Spleen (tissue), 11 donors: ENCODE measurements around the gene IMPA2. TPM values are rescaled to one million over a fixed set of nuclear protein-coding genes. Genes with fewer than 3 reads are reported as not detected.
"Not testable (repeated sequence)": the region's sequence is repeated elsewhere in the genome, so short reads cannot be mapped to it uniquely, and the experiment has no call there.

ENCODE experiments used
- DNase-seq: peaks from one replicate; pipeline ENCODE4 v3.0.0-alpha.2; 2020
- H3K27ac ChIP-seq, 8 donors: fragments of 200-600 bp; sonication (generic) in 7 of 8; 1 replicate in 4 of 8; 2 replicates in 4 of 8; pipeline versions ENCODE4 v1.5.0 to v1.8.0; 2016 to 2021; ENCODE audit warnings: inconsistent platforms in 4 of 8, mild to moderate bottlenecking in 4 of 8, moderate library complexity in 1 of 8
- H3K27me3 ChIP-seq, 7 donors: fragments of 200-600 bp; sonication (generic) in 6 of 7; replicated peaks in 1 of 7; 1 replicate in 4 of 7; 2 replicates in 3 of 7; pipeline versions ENCODE4 v1.5.0 to v1.8.0; 2016 to 2021; ENCODE audit warnings: inconsistent platforms in 3 of 7, mild to moderate bottlenecking in 1 of 7
- H3K36me3 ChIP-seq, 6 donors: fragments of 200-600 bp; sonication (generic) in 5 of 6; 1 replicate in 4 of 6; 2 replicates in 2 of 6; pipeline versions ENCODE4 v1.5.0 to v1.8.0; 2016 to 2021; ENCODE audit warnings: inconsistent platforms in 2 of 6
- H3K4me1 ChIP-seq, 6 donors: fragments of 200-600 bp; sonication (generic) in 5 of 6; 1 replicate in 3 of 6; 2 replicates in 3 of 6; pipeline versions ENCODE4 v1.5.0 to v1.8.0; 2016 to 2021; ENCODE audit warnings: inconsistent platforms in 3 of 6
- H3K4me3 ChIP-seq, 8 donors: fragments of 200-600 bp; sonication (generic) in 7 of 8; 1 replicate in 4 of 8; 2 replicates in 4 of 8; pipeline versions ENCODE4 v1.5.0 to v1.8.0; 2016 to 2021; ENCODE audit warnings: inconsistent platforms in 4 of 8, mild to moderate bottlenecking in 4 of 8, moderate library complexity in 2 of 8
- H3K9me3 ChIP-seq, 8 donors: fragments of 200-600 bp; sonication (generic) in 7 of 8; 1 replicate in 4 of 8; 2 replicates in 4 of 8; pipeline versions ENCODE4 v1.5.0 to v1.8.0; 2016 to 2021; ENCODE audit warnings: inconsistent platforms in 4 of 8
- POLR2A ChIP-seq, 3 donors: fragments of 450-650 bp; IDR thresholded peaks; one replicate each; pipeline ENCODE4 v1.5.1; 2017; ENCODE audit warnings: antibody characterized with exemption in 3 of 3, mild to moderate bottlenecking in 1 of 3
- POLR2AphosphoS5 ChIP-seq, 3 donors: sonication (generic); formaldehyde crosslinking; IDR thresholded peaks; one replicate each; pipeline ENCODE4 v1.5.1; 2017; ENCODE audit warnings: antibody characterized with exemption in 3 of 3
- WGBS, 5 donors: extraction: QIAGEN DNeasy Blood & Tissue Kit in 3 of 5; methylation state at CpG; one replicate each; pipeline versions ENCODE4 v1.1.5 to v1.1.7; 2013 to 2018; 5-methylcytosine and 5-hydroxymethylcytosine counted together
- intact Hi-C: fragments of 100-400 bp; cut with DNase I; formaldehyde crosslinking; loops from one replicate; pipeline ENCODE4 v1.15.0; 2023; ENCODE audit warnings: low total_unique reads
- polyA plus RNA-seq, 3 donors: library from polyadenylated mRNA; stranded (reverse); fragments of 200-250 nt; gene quantifications; one replicate each; pipeline ENCODE4 v1.2.1, GENCODE V29; 2013
- total RNA-seq, 7 donors: library from RNA; depleted of rRNA in 3 of 7; stranded (reverse); fragments of >200 nt in 3 of 7; fragmentation: NEBNext Ultra II Directional in 4 of 7; extraction: Animal tissue kit (Norgen Biotek cat#: 25700) in 4 of 7; gene quantifications; one replicate each; pipeline versions ENCODE4 v1.1.0 to v1.2.1, GENCODE V29; 2016 to 2021
- TF ChIP-seq, protein P1 (sequence below), 11 experiments: fragments of 200-600 bp in 7 of 11; fragments of 450-650 bp in 4 of 11; sonication (generic) in 4 of 11; IDR thresholded peaks in 8 of 11; conservative IDR thresholded peaks in 3 of 11; 1 replicate in 7 of 11; 2 replicates in 4 of 11; pipeline versions ENCODE4 v1.4.0 to v1.8.0; 2016 to 2021; ENCODE audit warnings: antibody characterized with exemption in 11 of 11, inconsistent platforms in 4 of 11, mild to moderate bottlenecking in 1 of 11
- donor health status: healthy with polysubstance abuse.
- donor health status: DM: no; HTN: no; CAD: no; lungs with moderate emphysema.
- donor health status: DM: no; HTN: no; CAD: no.
- donor health status: Bipolar disorder and iron deficiency.
- donor health status: healthy.
- donor health status: DM: no; HTN: no; CAD: no.
- donor health status: DM: yes; HTN: yes; CAD: no.

Gene IMPA2
- total and polyA plus RNA-seq, 10 donors, result 11.1 to 60.7 (median 32.9) TPM

DNA sequence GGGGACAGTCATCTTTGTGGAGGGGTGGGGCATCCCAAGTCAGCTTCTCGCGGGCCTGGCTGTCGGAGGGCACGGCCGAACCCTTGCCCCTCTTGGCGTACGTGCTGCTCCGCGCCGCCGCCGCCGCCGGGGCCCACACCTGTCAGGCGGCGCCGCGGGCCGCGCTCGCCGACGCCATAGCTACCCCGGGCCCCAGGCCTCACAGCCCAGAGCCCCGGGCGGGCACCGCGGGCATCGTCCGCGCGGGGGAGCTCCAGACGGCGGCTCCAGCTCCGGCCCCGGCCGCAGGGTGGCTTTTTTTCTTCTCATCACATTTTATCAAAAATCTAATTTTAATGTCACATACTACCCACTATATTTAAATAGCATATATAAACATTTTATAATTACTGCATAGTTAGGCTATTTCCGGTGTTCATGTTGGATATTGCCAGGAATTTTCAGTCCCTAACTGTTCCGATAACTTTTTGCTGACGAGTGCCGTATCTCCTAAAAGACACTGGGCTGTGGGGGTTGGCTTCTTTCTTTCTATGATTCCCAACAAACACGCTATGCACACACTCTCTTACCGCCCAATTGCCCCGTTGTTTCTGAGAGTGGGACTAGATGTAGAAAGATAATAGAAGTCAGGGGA, 87.1 kb downstream of the IMPA2 start:
- TF ChIP-seq, protein P1, sequence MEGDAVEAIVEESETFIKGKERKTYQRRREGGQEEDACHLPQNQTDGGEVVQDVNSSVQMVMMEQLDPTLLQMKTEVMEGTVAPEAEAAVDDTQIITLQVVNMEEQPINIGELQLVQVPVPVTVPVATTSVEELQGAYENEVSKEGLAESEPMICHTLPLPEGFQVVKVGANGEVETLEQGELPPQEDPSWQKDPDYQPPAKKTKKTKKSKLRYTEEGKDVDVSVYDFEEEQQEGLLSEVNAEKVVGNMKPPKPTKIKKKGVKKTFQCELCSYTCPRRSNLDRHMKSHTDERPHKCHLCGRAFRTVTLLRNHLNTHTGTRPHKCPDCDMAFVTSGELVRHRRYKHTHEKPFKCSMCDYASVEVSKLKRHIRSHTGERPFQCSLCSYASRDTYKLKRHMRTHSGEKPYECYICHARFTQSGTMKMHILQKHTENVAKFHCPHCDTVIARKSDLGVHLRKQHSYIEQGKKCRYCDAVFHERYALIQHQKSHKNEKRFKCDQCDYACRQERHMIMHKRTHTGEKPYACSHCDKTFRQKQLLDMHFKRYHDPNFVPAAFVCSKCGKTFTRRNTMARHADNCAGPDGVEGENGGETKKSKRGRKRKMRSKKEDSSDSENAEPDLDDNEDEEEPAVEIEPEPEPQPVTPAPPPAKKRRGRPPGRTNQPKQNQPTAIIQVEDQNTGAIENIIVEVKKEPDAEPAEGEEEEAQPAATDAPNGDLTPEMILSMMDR (IDR thresholded peaks at IDR 0.05 in 8 of 11, conservative IDR thresholded peaks at IDR 0.05 in 3 of 11), result peak in 1 of 11 experiments; percentile 18
- intact Hi-C loops, H3K36me3 ChIP-seq, H3K27ac ChIP-seq, H3K4me1 ChIP-seq, H3K9me3 ChIP-seq, H3K27me3 ChIP-seq, DNase-seq, H3K4me3 ChIP-seq: not testable (repeated sequence)
- WGBS, 5 donors, result 71 to 93% (median 83%) methylated on average over 38 to 44 of the region's 44 CpGs

GRCh38 chr18:12068950-12069320, 87.6 kb downstream of the IMPA2 start:
- Histone ChIP-seq H3K27ac (no peak overlapping the region), H3K4me1 (no peaks in the 10 kb centered on the region), H3K9me3 (no peaks in the 10 kb centered on the region), H3K27me3 (peaks cover 0 to 6% (median 0%) of the 10 kb centered on the region in 7 donors), H3K36me3 (no peaks in the 10 kb centered on the region), H3K4me3 (no peak overlapping the region)
- intact Hi-C loops, result no loop called here
- TF ChIP-seq POLR2A (IDR thresholded peaks at IDR 0.05) (no peak), POLR2AphosphoS5 (IDR thresholded peaks at IDR 0.05) (no peak)
- TF ChIP-seq, protein P1 (IDR thresholded peaks at IDR 0.05 in 8 of 11, conservative IDR thresholded peaks at IDR 0.05 in 3 of 11), result no peak
- no peak for DNase-seq
- WGBS, 5 donors, result 82 to 86% (median 85%) methylated on average over 3 of the region's 3 CpGs

DNA sequence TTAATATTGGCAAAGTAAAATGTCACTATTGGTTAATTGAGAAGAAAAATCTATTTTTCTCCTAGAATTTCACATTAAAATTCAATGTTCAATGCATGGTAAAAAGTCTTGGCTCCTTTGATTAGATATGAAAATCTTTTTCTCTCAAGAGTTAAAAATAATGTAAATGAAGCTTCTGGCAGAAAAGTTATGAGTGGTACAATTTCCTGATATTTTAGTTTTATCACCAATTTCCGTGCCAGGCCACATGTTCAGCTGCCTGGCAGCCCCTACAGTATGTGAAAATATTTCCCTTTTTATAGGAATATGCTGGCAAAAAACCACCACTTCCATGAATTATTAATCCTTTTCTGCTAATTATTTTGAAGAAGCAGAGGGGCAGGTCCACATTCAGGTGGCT, 89.8 kb downstream of the IMPA2 start:
- H3K9me3 ChIP-seq, H3K27me3 ChIP-seq, H3K4me1 ChIP-seq, H3K27ac ChIP-seq, intact Hi-C loops, H3K4me3 ChIP-seq, DNase-seq, H3K36me3 ChIP-seq: not testable (repeated sequence)
- 41 to 69% (median 48%) methylated on average over 1 of the region's 1 CpG for WGBS, 5 donors

DNA sequence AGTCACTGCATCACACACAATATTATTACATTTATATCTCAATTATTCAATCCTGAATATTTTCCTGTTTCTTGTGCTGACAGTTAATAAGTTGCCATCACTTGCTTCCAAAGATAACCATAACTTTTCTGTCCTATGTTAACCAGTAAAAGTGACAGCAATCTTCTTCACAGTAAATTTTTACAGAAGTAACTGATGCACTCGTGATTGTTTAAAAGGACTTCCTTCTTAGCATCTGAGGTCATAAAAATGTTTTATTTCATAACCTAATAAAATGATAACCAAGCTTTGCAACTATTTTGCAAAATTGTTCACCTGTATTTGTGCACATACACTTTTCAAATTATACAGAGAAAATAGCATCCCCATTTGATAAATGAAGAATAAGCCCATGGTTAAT, 91.7 kb downstream of the IMPA2 start:
- no peak overlapping the region for H3K27ac ChIP-seq
- H3K27me3 ChIP-seq, result no peaks in the 10 kb centered on the region
- TF ChIP-seq, protein P1 (IDR thresholded peaks at IDR 0.05 in 8 of 11, conservative IDR thresholded peaks at IDR 0.05 in 3 of 11), result no peak
- no peak overlapping the region for H3K4me3 ChIP-seq
- 29 to 51% (median 46%) methylated on average over 1 of the region's 1 CpG for WGBS, 5 donors
- intact Hi-C loops, result no loop called here
- H3K36me3 ChIP-seq, result no peaks in the 10 kb centered on the region
- no peaks in the 10 kb centered on the region for H3K9me3 ChIP-seq
- no peaks in the 10 kb centered on the region for H3K4me1 ChIP-seq
- DNase-seq, result no peak

DNA sequence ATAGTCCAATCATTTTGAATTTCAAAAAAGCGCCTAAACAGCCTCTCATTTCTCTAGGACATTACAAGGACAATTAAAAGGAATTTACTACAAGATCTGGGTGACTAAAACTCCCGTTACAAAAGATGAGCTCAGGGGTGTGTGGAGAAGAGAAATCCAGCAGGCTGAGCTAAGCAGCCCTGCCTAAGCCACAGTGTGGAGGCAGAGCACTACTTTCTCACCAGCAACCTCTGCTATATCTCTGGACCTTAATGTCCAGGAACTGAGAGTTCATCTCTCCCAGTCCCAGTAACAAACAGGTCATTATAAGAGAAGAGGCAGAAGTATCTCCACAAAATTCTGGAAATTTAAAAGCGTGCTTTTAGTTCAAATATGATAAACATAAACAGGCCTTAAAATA, 93.4 kb downstream of the IMPA2 start:
- H3K27me3 ChIP-seq, result no peaks in the 10 kb centered on the region
- DNase-seq, result no peak
- H3K27ac ChIP-seq, result no peak overlapping the region
- TF ChIP-seq, protein P1 (IDR thresholded peaks at IDR 0.05 in 8 of 11, conservative IDR thresholded peaks at IDR 0.05 in 3 of 11), result no peak
- no peak for TF ChIP-seq POLR2AphosphoS5 (IDR thresholded peaks at IDR 0.05)
- TF ChIP-seq POLR2A (IDR thresholded peaks at IDR 0.05), result no peak
- no peak overlapping the region for H3K4me3 ChIP-seq
- intact Hi-C loops, result no loop called here
- no peaks in the 10 kb centered on the region for H3K36me3 ChIP-seq
- no peaks in the 10 kb centered on the region for H3K9me3 ChIP-seq
- no peaks in the 10 kb centered on the region for H3K4me1 ChIP-seq
- 88 to 97% (median 90%) methylated on average over 3 of the region's 3 CpGs for WGBS, 5 donors
